ENCODE data around the gene AP3D1. TPM values are rescaled to one million over a fixed set of nuclear protein-coding genes. Genes with fewer than 3 reads are reported as not detected.

Gene AP3D1
- total and polyA plus RNA-seq, 9 of the 15 experiments (the other 6 are each of a cell fraction or from before 2014, with no cell fraction given) = 1.2 to 86.1 (median 35.9) TPM

- TF ChIP-seq MYNN (IDR thresholded peaks at IDR 0.05) (no peak), MYNN (CRISPR knock-in tag; IDR thresholded peaks at IDR 0.05) (no peak), DACH1 (IDR thresholded peaks at IDR 0.05; ENCODE audit: partially characterized antibody) (no peak), HNRNPLL (IDR thresholded peaks at IDR 0.05; ENCODE audit: low read depth, low read length, poor library complexity, severe bottlenecking) (no peak), NFRKB (IDR thresholded peaks at IDR 0.05; ENCODE audit: low read depth) (no peak), EZH2 (IDR thresholded peaks at IDR 0.05; ENCODE audit: borderline replicate concordance, low read depth, low read length) (no peak), ZNF282 (CRISPR knock-in tag; IDR thresholded peaks at IDR 0.05) (no peak), RCOR1 (IDR thresholded peaks at IDR 0.05; ENCODE audit: borderline replicate concordance in 1 of 2, low read depth in 2 of 2, low read length in 2 of 2) (no peak), ZNF133 (CRISPR knock-in tag; IDR thresholded peaks at IDR 0.05) (no peak)
These were observed 72.1 kb downstream of the AP3D1 start (continued) for GRCh38 chr19:2079076-2079864.

- Histone ChIP-seq H3K4me1 (replicated peaks in 1 of 2; ENCODE audit: control insufficient read depth in 2 of 2, insufficient read depth in 2 of 2, low read length in 2 of 2) (peaks cover 0 to 25% of the 10 kb centered on the region in 2 experiments; a peak in 2 of 5 replicates), H3K9me1 (ENCODE audit: control insufficient read depth, insufficient read depth, low read length) (no peaks in the 10 kb centered on the region), H3K4me3 (no peak overlapping the region), H3K27me3 (ENCODE audit: control insufficient read depth in 2 of 2, insufficient read depth in 2 of 2, low read length in 2 of 2) (no peaks in the 10 kb centered on the region), H2AFZ (ENCODE audit: low read depth, low read length) (no peak overlapping the region), H3K4me2 (ENCODE audit: insufficient read depth, low read length) (no peak overlapping the region), H3K79me2 (ENCODE audit: control insufficient read depth, insufficient read depth, low read length) (no peaks in the 10 kb centered on the region; the same call in 2 of the 3 replicates), H3K27ac (ENCODE audit: extremely low read depth, low read depth, low read length) (no peak overlapping the region), H4K20me1 (replicated peaks; ENCODE audit: control insufficient read depth, insufficient read depth, low read length) (no peaks in the 10 kb centered on the region), H3K9ac (ENCODE audit: insufficient read depth in 1 of 2, low read depth in 2 of 2, low read length in 2 of 2) (no peak overlapping the region), H3K36me3 (ENCODE audit: control insufficient read depth, insufficient read depth, low read length) (peaks cover 45% of the 10 kb centered on the region; the same call in 2 of the 3 replicates), H3K9me3 (replicated peaks; ENCODE audit: control insufficient read depth, insufficient read depth, low read depth, low read length) (no peaks in the 10 kb centered on the region; the same call in 1 of the 2 replicates)
- BruUV-seq (replicated peaks) = no TSS peak
- FAIRE-seq (no peak), ATAC-seq (no peak), DNase-seq (ENCODE audit: extremely low read depth in 1 of 4, low spot score in 3 of 4) (no peak)
- WGBS (ENCODE audit: insufficient coverage, low coverage, missing lambda C conversion rate) = 92% methylated on average over 31 of the region's 44 CpGs
- ChIA-PET POLR2A (interaction anchor here (0.6 to 0.7 kb wide), 2 partner anchors 17 to 186 kb away, joined by 3 read pairs; no protein-coding TSS in a partner anchor), CTCF (ENCODE audit: low intra/inter-chr PET ratio) (no interaction called here)
- TF ChIP-seq MBD1 (CRISPR knock-in tag; IDR thresholded peaks at IDR 0.05) (no peak), ZC3H11A (IDR thresholded peaks at IDR 0.05; ENCODE audit: low read depth, low read length) (no peak), ZNF121 (CRISPR knock-in tag; conservative IDR thresholded peaks at IDR 0.05) (peak; percentile 80), NCOR1 (IDR thresholded peaks at IDR 0.05) (no peak), U2AF1 (optimal IDR thresholded peaks at IDR 0.05; ENCODE audit: low read depth, low read length) (no peak)
- intact Hi-C loops (cut with micrococcal nuclease) = no loop called here
- in situ Hi-C loops (cut with MboI) = no loop called here
These were observed 73.3 kb downstream of the AP3D1 start for GRCh38 chr19:2077833-2078619.
